HG03060 (cell line): Measurements from ENCODE around the gene CMTR1.

Experiments
- ATAC-seq: cut with Tn5 transposase; IDR thresholded peaks from one replicate; pipeline ENCODE4 v1.9.1; 2021; ENCODE audit warnings: low read depth, moderate number of reproducible peaks; ENCODE audit not compliant: unreplicated experiment

The CMTR1 gene

GRCh38 chr6:37477191-37477590, 44.2 kb downstream of the CMTR1 start:
- no peak for ATAC-seq

DNA sequence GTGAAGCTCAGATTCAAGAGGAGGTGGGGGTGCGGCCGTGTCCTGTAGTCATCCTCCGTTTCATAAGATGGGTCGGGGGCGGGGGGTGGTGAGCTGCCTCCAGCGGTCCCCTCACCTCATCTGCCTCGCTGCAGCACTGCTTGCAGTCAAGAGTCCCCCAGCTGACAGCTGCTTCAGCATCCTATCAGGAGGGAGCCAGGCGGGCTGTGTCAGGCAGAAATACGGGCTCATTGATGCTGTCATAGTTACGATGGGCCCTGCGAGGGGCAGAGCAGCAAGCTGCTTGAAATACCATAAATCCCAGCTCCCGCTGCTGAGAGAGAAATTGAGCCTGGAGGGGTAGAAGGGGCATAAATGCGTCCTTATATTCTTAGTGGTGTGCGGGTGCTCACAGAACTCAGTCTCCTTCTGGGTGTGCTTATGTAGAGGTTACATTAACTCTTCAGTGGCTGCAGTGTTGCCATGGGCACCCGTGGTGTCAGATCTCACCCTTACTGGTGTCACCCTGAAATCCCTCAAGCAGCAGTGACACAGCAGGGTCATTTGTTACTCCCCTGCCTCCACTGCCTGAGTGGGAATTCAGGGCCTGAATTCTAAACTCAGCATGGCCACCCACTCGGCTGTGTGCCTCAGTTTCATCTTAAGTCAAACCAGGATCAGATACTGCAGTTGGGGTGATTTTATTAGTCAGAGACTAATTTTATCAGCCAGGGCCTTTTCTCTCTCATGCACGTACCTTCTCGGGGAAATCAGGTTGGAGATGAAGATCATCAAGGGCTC, 44.8 kb downstream of the CMTR1 start:
- no peak for ATAC-seq

- no peak for ATAC-seq
Observed at GRCh38 chr6:37478827-37479226, 45.8 kb downstream of the CMTR1 start.

- ATAC-seq, result no peak
Observed at GRCh38 chr6:37479266-37479854, 46.3 kb downstream of the CMTR1 start.

DNA sequence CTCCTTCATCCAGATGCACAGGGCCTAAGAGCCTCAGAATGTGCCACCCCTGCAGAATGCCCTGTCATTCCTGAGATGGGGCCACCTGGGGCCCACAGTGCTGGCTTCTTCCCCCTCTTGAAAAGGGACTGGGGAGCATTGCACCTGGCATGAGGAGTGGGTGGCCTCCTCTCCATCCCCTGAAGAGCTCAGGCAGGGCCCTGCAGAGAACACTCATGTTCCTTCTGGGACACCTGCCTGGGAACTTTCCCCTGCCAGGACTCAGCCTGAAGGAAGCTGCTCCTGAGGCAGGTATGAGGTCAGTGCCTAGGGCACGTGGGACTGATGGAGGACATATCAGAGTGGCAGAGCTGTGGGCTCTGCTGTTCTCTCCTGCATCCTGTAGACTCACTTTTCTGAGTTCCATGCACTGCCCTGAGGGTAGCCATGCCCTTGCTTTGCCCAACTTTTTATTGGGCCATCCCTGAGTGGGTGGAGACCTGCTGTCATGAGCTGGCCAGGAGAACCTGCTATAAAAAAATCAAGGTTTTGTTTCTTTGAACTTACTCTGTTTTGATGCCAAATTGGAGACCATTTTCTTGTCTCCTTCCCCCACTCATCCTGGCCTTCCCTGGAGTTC, 47.2 kb downstream of the CMTR1 start:
- no peak for ATAC-seq

GRCh38 chr6:37480951-37481534, 48.0 kb downstream of the CMTR1 start:
- no peak for ATAC-seq

DNA sequence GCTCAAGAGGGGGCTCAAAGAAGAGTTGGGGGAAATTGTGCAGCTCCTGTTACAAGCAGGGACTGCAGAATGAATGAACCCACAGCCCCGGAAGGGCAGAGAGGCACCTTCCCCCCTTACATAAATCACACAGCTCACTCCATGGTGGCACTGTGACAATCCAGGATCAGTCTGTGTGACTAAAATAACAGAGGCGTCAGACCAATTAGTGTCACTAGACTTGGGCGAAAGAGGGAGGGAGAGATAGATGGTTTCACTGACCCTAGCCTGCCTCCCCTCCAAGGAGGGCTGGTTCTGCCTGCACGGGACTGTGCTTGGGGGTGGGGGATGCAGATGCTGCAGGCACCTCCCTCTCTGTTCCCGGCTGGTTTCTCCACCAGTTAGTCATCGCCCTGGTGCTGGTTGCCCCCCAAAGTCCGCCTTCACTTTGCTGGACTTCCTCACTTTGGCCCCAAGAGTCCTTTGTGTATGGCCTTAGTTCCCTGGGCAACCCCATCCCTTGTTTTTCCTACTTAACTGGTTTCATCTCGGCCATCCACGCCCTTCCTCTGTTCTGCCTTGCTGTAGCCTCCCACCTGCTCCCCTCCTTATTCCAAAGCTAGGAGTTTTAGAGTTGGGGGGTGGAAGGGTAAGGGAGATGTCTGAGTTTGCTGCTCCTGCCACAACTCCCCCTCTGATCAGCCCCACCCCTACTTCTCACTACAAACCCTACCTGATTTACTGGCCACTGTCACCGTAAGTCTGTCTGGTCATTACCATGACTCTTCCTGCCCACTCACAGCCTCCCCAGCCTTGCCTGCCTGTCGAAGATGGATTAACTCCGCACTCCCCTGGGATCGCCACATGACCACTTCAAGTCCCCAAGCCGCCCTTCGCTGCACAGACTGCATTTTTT, 48.9 kb downstream of the CMTR1 start:
- no peak for ATAC-seq

DNA sequence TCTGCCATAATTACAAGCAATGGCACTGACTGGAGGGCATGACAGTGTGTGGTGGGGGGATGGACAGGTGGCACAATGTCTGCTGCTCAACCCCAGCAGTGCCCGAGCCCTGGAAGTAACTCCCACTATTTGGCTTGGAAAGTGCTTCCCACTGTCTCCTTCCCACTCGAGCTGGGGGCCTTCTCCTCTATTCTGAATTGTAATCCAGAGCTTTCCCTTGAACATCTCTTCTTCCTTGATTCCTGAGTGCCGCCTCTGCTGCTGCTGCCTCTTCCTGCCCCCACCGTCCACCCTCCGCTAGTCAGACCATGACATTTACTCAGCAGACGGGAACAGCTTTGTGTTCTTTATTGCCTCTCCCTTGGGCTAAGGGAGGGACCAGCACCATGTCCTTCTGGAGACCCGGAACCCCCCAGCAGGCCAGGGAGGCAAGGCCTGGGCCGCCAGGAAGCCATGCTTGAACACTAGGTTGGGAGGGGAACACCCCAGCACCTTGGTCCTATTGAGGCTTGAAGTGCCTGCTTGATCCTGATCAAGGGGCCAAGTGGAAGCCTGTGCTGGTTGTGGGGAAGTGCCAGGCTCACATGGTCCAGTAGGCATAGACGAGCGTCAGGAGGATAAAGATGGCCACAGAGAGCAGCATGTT, 49.7 kb downstream of the CMTR1 start:
- ATAC-seq, result no peak

GRCh38 chr6:37483252-37483901, 50.4 kb downstream of the CMTR1 start:
- ATAC-seq, result no peak

GRCh38 chr6:37483917-37484785, 51.1 kb downstream of the CMTR1 start:
- ATAC-seq, result no peak

GRCh38 chr6:37484786-37485170, 51.8 kb downstream of the CMTR1 start:
- ATAC-seq, result no peak

- no peak for ATAC-seq
Observed at GRCh38 chr6:37485291-37485702, 52.3 kb downstream of the CMTR1 start.

GRCh38 chr6:37486121-37486839, 53.3 kb downstream of the CMTR1 start:
- ATAC-seq, result no peak

DNA sequence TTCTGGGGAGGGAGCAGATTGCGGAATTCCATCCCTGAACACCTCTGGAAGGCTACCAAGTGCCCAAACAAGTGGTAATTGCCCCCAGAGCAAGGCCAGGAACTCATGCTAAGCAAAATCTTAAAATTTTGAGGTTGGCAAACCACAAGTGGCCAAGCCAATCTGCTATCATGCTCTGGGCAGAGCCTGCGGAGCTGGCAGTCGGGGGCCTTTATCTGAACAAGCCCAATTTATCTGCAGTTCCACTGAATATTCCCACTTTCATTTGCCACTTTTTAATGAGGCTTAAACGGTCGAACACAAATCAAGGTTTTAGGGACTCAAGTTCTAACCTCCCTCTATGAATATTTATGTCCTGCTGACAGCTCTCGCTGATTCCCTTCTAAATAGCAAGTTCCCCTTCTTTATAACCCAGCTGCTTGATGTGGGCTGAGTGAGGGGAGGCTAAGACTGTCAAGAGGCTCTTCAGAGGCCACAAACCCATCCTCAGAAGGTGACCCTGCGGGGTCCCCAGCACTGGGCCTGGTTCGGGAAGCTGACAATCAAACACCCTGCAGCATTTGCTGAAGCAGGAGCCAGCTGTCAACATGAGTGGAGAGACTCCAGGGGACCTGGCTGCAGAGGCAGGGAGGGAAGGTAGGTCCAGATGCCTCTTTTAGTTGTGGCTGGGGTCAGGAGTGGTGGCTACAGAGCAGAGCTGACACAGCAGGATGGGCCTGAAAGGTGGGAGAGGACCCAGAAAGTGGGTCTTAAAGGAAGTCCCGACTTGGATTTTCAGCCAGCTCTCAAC, 54.8 kb downstream of the CMTR1 start:
- ATAC-seq, result no peak

- ATAC-seq, result no peak
Observed at GRCh38 chr6:37488476-37488875, 55.5 kb downstream of the CMTR1 start.

DNA sequence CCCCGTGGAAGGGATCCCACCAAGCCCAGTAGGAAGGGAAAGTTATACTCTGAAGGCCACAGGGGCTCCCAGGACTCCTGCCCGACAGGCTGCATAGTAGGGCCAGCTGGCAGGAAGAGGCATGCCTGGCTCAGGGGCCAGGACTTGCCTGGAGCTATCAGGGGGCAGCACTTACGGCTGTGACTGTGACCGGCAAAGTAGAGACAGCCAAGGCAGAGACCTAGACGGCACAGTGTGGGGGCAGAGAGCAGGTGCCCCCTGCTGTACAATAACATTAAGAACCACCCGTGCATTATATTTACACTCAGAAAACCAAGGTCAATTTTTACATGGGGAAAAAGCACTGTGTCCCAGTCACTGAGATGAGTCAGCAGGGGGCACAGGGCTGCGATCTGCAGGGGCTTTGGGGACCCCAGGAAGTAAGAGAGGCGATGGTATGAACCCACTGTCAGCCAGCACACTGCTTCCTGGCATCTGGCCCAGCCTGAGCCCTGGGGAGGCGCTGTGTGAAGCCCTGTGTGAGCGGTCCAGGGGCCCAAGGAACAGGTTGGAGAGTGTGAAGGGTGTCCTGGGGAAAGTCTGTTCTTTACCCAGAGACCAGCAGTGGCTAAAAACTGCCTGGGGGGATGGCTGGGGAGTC, 56.8 kb downstream of the CMTR1 start:
- no peak for ATAC-seq
